H9 (cell line): ENCODE measurements around the gene RLBP1. TPM values are rescaled to one million over a fixed set of nuclear protein-coding genes. Genes with fewer than 3 reads are reported as not detected.

Experiments
- DNase-seq: peaks from one replicate; pipeline ENCODE4 v3.0.0-alpha.2; 2017
- H2AFZ ChIP-seq: one replicate; pipeline ENCODE4 v1.6.1; 2013; ENCODE audit warnings: mild to moderate bottlenecking, low read length, control low read depth, moderate library complexity
- H2AK5ac ChIP-seq: 2 replicates; pipeline ENCODE4 v1.6.1; 2013; ENCODE audit warnings: low read length, control low read depth, mixed read lengths; ENCODE audit not compliant: insufficient read length
- H2BK120ac ChIP-seq: one replicate; pipeline ENCODE4 v1.6.1; 2013; ENCODE audit warnings: low read depth, mild to moderate bottlenecking, low read length, control low read depth, inconsistent platforms; ENCODE audit not compliant: poor library complexity, severe bottlenecking
- H2BK12ac ChIP-seq: 2 replicates; pipeline ENCODE4 v1.6.1; 2013; ENCODE audit warnings: low read length, control low read depth, mixed read lengths, low read depth; ENCODE audit not compliant: insufficient read length
- H2BK15ac ChIP-seq: 2 replicates; pipeline ENCODE4 v1.6.1; 2013; ENCODE audit warnings: low read depth, low read length, control low read depth
- H2BK20ac ChIP-seq: one replicate; pipeline ENCODE4 v1.6.1; 2013; ENCODE audit warnings: low read depth, mild to moderate bottlenecking, low read length, control low read depth, inconsistent platforms; ENCODE audit not compliant: poor library complexity, severe bottlenecking
- H2BK5ac ChIP-seq: 2 replicates; pipeline ENCODE4 v1.6.1; 2013; ENCODE audit warnings: low read length, control low read depth, mixed read lengths; ENCODE audit not compliant: insufficient read length
- H3K14ac ChIP-seq: 2 replicates; pipeline ENCODE4 v1.6.1; 2013; ENCODE audit warnings: low read length, control low read depth; ENCODE audit not compliant: insufficient read depth
- H3K18ac ChIP-seq: 2 replicates; pipeline ENCODE4 v1.6.1; 2013; ENCODE audit warnings: low read depth, mild to moderate bottlenecking, mixed read lengths, low read length, control low read depth; ENCODE audit not compliant: insufficient read length
- H3K23ac ChIP-seq: 2 replicates; pipeline ENCODE4 v1.6.1; 2013; ENCODE audit warnings: low read length, control low read depth, mixed read lengths, low read depth; ENCODE audit not compliant: insufficient read length
- H3K23me2 ChIP-seq: 2 replicates; pipeline ENCODE4 v1.6.1; 2013; ENCODE audit warnings: low read depth, mild to moderate bottlenecking, mixed read lengths, low read length, control low read depth; ENCODE audit not compliant: insufficient read length, poor library complexity, severe bottlenecking
- H3K27ac ChIP-seq: 2 replicates; pipeline ENCODE4 v1.5.1; 2013; ENCODE audit warnings: low read length, control low read depth, mixed read lengths, low read depth; ENCODE audit not compliant: insufficient read length
- H3K27me3 ChIP-seq: 2 replicates; pipeline ENCODE4 v1.6.1; 2013; ENCODE audit warnings: low read length, control low read depth, inconsistent platforms; ENCODE audit not compliant: insufficient read depth
- H3K4ac ChIP-seq: 2 replicates; pipeline ENCODE4 v1.6.1; 2013; ENCODE audit warnings: low read depth, mild to moderate bottlenecking, control low read depth, inconsistent platforms, low read length, moderate library complexity
- H3K4me1 ChIP-seq: 2 replicates; pipeline ENCODE4 v1.6.1; 2013; ENCODE audit warnings: low read length, control low read depth, inconsistent platforms; ENCODE audit not compliant: insufficient read depth
- H3K4me2 ChIP-seq: 2 replicates; pipeline ENCODE4 v1.6.1; 2013; ENCODE audit warnings: low read length, control low read depth, mixed read lengths; ENCODE audit not compliant: insufficient read length, insufficient read depth
- H3K56ac ChIP-seq: 2 replicates; pipeline ENCODE4 v1.6.1; 2013; ENCODE audit warnings: low read depth, mild to moderate bottlenecking, mixed read lengths, low read length, control low read depth; ENCODE audit not compliant: insufficient read length
- H3K79me1 ChIP-seq: 2 replicates; pipeline ENCODE4 v1.6.1; 2013; ENCODE audit warnings: low read depth, mild to moderate bottlenecking, moderate library complexity, low read length, control low read depth, inconsistent platforms; ENCODE audit not compliant: insufficient read depth, poor library complexity, severe bottlenecking
- H3K79me2 ChIP-seq: 2 replicates; pipeline ENCODE4 v1.6.1; 2013; ENCODE audit warnings: low read length, control low read depth, inconsistent platforms; ENCODE audit not compliant: insufficient read depth
- H3K9ac ChIP-seq: 2 replicates; pipeline ENCODE4 v1.6.1; 2013; ENCODE audit warnings: low read length, control low read depth, mixed read lengths; ENCODE audit not compliant: insufficient read length; ENCODE audit errors: extremely low read depth
- H3K9me3 ChIP-seq: one replicate; pipeline ENCODE4 v1.6.1; 2013; ENCODE audit warnings: low read depth, low read length, inconsistent platforms; ENCODE audit not compliant: control insufficient read depth
- H3T11ph ChIP-seq: one replicate; pipeline ENCODE4 v1.6.1; 2013; ENCODE audit warnings: mild to moderate bottlenecking, low read length, control low read depth, inconsistent platforms
- H4K20me1 ChIP-seq: one replicate; pipeline ENCODE4 v1.6.1; 2013; ENCODE audit not compliant: control insufficient read depth, insufficient read length, insufficient read depth
- H4K5ac ChIP-seq: 2 replicates; pipeline ENCODE4 v1.6.1; 2013; ENCODE audit warnings: low read depth, mild to moderate bottlenecking, mixed read lengths, low read length, control low read depth; ENCODE audit not compliant: insufficient read length
- H4K8ac ChIP-seq: replicated peaks from 2 replicates; pipeline ENCODE4 v1.6.1; 2013; ENCODE audit warnings: low read length, control low read depth, mixed read lengths, low read depth; ENCODE audit not compliant: insufficient read length
- H4K91ac ChIP-seq: 2 replicates; pipeline ENCODE4 v1.6.1; 2013; ENCODE audit warnings: low read depth, mild to moderate bottlenecking, moderate library complexity, mixed read lengths, low read length, control low read depth; ENCODE audit not compliant: insufficient read length
- H3K27ac Mint-ChIP-seq, 3 experiments: 2 replicates in 2 of 3; 3 replicates in 1 of 3; pipeline ENCODE4 v1.8.0; 2020 to 2021; ENCODE audit warnings: mixed read lengths in 3 of 3, mild to moderate bottlenecking in 1 of 3, moderate library complexity in 1 of 3
- H3K27me3 Mint-ChIP-seq: 2 replicates; pipeline ENCODE4 v1.8.0; 2021; ENCODE audit warnings: low read depth, mild to moderate bottlenecking, moderate library complexity, mixed read lengths
- H3K36me3 Mint-ChIP-seq, 3 experiments: 2 replicates in 2 of 3; 3 replicates in 1 of 3; pipeline ENCODE4 v1.8.0; 2020 to 2021; ENCODE audit warnings: low read depth in 3 of 3, mixed read lengths in 3 of 3; ENCODE audit not compliant: insufficient read depth in 1 of 3
- H3K4me1 Mint-ChIP-seq, 2 experiments: 2 replicates each; pipeline ENCODE4 v1.8.0; 2020; ENCODE audit warnings: mixed read lengths in 2 of 2
- H3K4me3 Mint-ChIP-seq, 2 experiments: 2 replicates in 1 of 2; 3 replicates in 1 of 2; pipeline ENCODE4 v1.8.0; 2020 to 2021; ENCODE audit warnings: mild to moderate bottlenecking in 2 of 2, mixed read lengths in 2 of 2, moderate library complexity in 1 of 2
- H3K9me3 Mint-ChIP-seq, 2 experiments: 2 replicates in 1 of 2; 3 replicates in 1 of 2; pipeline ENCODE4 v1.8.0; 2020; ENCODE audit warnings: mild to moderate bottlenecking in 2 of 2, mixed read lengths in 2 of 2, moderate library complexity in 1 of 2
- CTCF ChIP-seq: fragments of 200-600 bp; sonication (generic); conservative IDR thresholded peaks from 3 replicates; pipeline ENCODE4 v1.8.0; 2021; ENCODE audit warnings: antibody characterized with exemption, mild to moderate bottlenecking
- WGBS: extraction: QIAGEN DNeasy Blood & Tissue Kit; methylation state at CpG from one replicate; pipeline ENCODE4 v1.1.7; 2013; ENCODE audit warnings: missing lambda C conversion rate, low lambda C conversion rate, mixed read lengths; ENCODE audit not compliant: insufficient read length; ENCODE audit errors: extremely low coverage; 5-methylcytosine and 5-hydroxymethylcytosine counted together
- total RNA-seq: library from RNA; stranded (reverse); gene quantifications from 2 replicates; pipeline ENCODE4 v1.2.1, GENCODE V29; 2021

RLBP1 gene
- total RNA-seq, 1 experiment from 2014 or later: not detected

- H3K23me2 ChIP-seq: peaks cover 4% of the 10 kb centered on the region
- H3K14ac ChIP-seq: no peak overlapping the region
- H3K9ac ChIP-seq: no peak overlapping the region
- no peaks in the 10 kb centered on the region for H3K79me2 ChIP-seq
- H3K36me3 Mint-ChIP-seq: peaks cover 7 to 31% (median 12%) of the 10 kb centered on the region in 3 experiments; a peak in 5 of 7 replicates
- no peaks in the 10 kb centered on the region for H3K79me1 ChIP-seq
- no peaks in the 10 kb centered on the region for H3K27me3 Mint-ChIP-seq
- H2BK20ac ChIP-seq: no peak overlapping the region
- H2BK12ac ChIP-seq: no peak overlapping the region
- no peak overlapping the region for H3K4ac ChIP-seq
- no peak overlapping the region for H3K18ac ChIP-seq
- H3T11ph ChIP-seq: no peak overlapping the region
- H3K4me3 Mint-ChIP-seq: no peak overlapping the region
- no peak for TF ChIP-seq CTCF
- no peak overlapping the region for H2BK120ac ChIP-seq
- no peak overlapping the region for H3K56ac ChIP-seq
- no peaks in the 10 kb centered on the region for H4K20me1 ChIP-seq
- H2AK5ac ChIP-seq: no peak overlapping the region
- peaks cover 20 to 22% of the 10 kb centered on the region in 2 experiments for H3K4me1 Mint-ChIP-seq
- H3K9me3 Mint-ChIP-seq: no peaks in the 10 kb centered on the region
- H3K4me1 ChIP-seq: no peaks in the 10 kb centered on the region; the same call in 1 of the 2 replicates
- H3K27ac Mint-ChIP-seq: no peak overlapping the region
- no peak overlapping the region for H4K8ac ChIP-seq
- whole genome bisulfite sequencing: no CpG with 5 or more reads among the region's 3 CpGs
- H3K27ac ChIP-seq: no peak overlapping the region
- H2AFZ ChIP-seq: no peak overlapping the region
- no peak overlapping the region for H2BK5ac ChIP-seq
- no peak overlapping the region for H4K91ac ChIP-seq
- H3K27me3 ChIP-seq: no peaks in the 10 kb centered on the region
- H3K9me3 ChIP-seq: no peaks in the 10 kb centered on the region
- H3K23ac ChIP-seq: no peak overlapping the region
- no peak overlapping the region for H2BK15ac ChIP-seq
- no peak overlapping the region for H3K4me2 ChIP-seq
- DNase-seq: no peak
- H4K5ac ChIP-seq: no peak overlapping the region
Observed at GRCh38 chr15:89192766-89193165, 28.6 kb downstream of the RLBP1 start.
